Trophoblast cell (in vitro differentiated cells and primary cell): ENCODE data around the gene TNP1.

Source experiments
- DNase-seq, 2 donors: peaks; one replicate each; pipeline ENCODE4 v3.0.0-alpha.2; 2016
- H2AFZ ChIP-seq: 2 replicates; pipeline ENCODE4 v1.6.1; 2013; ENCODE audit warnings: low read length, moderate library complexity, mild to moderate bottlenecking; ENCODE audit not compliant: insufficient read depth, poor library complexity
- H2AK5ac ChIP-seq: 2 replicates; pipeline ENCODE4 v1.6.1; 2013; ENCODE audit warnings: mild to moderate bottlenecking, low read length
- H2BK120ac ChIP-seq: 2 replicates; pipeline ENCODE4 v1.6.1; 2013; ENCODE audit warnings: low read length, mild to moderate bottlenecking, moderate library complexity; ENCODE audit not compliant: insufficient read depth, poor library complexity
- H2BK12ac ChIP-seq: 2 replicates; pipeline ENCODE4 v1.6.1; 2013; ENCODE audit warnings: mild to moderate bottlenecking, low read length, moderate library complexity
- H2BK5ac ChIP-seq: 2 replicates; pipeline ENCODE4 v1.6.1; 2013; ENCODE audit warnings: low read length, low read depth, moderate library complexity, mild to moderate bottlenecking; ENCODE audit not compliant: poor library complexity
- H3K14ac ChIP-seq: 2 replicates; pipeline ENCODE4 v1.6.1; 2013; ENCODE audit warnings: mild to moderate bottlenecking, low read length
- H3K18ac ChIP-seq: 2 replicates; pipeline ENCODE4 v1.6.1; 2013; ENCODE audit warnings: mild to moderate bottlenecking, low read length
- H3K23ac ChIP-seq: 2 replicates; pipeline ENCODE4 v1.6.1; 2013; ENCODE audit warnings: low read length
- H3K27ac ChIP-seq: 2 replicates; pipeline ENCODE4 v1.5.1; 2013; ENCODE audit warnings: low read depth, mild to moderate bottlenecking, inconsistent platforms, low read length, moderate library complexity
- H3K27me3 ChIP-seq: 2 replicates; pipeline ENCODE4 v1.6.1; 2013; ENCODE audit warnings: inconsistent platforms, mild to moderate bottlenecking, low read length, moderate library complexity; ENCODE audit not compliant: insufficient read depth
- H3K36me3 ChIP-seq, 2 experiments: 1 replicate in 1 of 2; 2 replicates in 1 of 2; pipeline ENCODE4 v1.6.1; 2013; ENCODE audit warnings: low read length in 2 of 2, mild to moderate bottlenecking in 2 of 2, moderate library complexity in 1 of 2; ENCODE audit not compliant: insufficient read depth in 2 of 2, control insufficient read depth in 1 of 2
- H3K4ac ChIP-seq: 2 replicates; pipeline ENCODE4 v1.6.1; 2013; ENCODE audit warnings: low read depth, mild to moderate bottlenecking, low read length, moderate library complexity
- H3K4me1 ChIP-seq, 2 experiments: 1 replicate in 1 of 2; 2 replicates in 1 of 2; pipeline ENCODE4 v1.6.1; 2013; ENCODE audit warnings: low read length in 2 of 2, mild to moderate bottlenecking in 2 of 2, moderate library complexity in 1 of 2; ENCODE audit not compliant: insufficient read depth in 2 of 2, control insufficient read depth in 1 of 2
- H3K4me2 ChIP-seq: 2 replicates; pipeline ENCODE4 v1.6.1; 2013; ENCODE audit warnings: inconsistent platforms, mild to moderate bottlenecking, low read length, moderate library complexity
- H3K4me3 ChIP-seq: 2 replicates; pipeline ENCODE4 v1.5.1; 2013; ENCODE audit warnings: mild to moderate bottlenecking, low read depth, low read length, inconsistent platforms
- H3K79me1 ChIP-seq: one replicate; pipeline ENCODE4 v1.6.1; 2013; ENCODE audit warnings: low read length
- H3K79me2 ChIP-seq: 2 replicates; pipeline ENCODE4 v1.6.1; 2013; ENCODE audit warnings: low read length, mild to moderate bottlenecking; ENCODE audit not compliant: control insufficient read depth, insufficient read depth, poor library complexity
- H3K9ac ChIP-seq: 2 replicates; pipeline ENCODE4 v1.6.1; 2013; ENCODE audit warnings: mild to moderate bottlenecking, low read length
- H3K9me3 ChIP-seq: 2 replicates; pipeline ENCODE4 v1.6.1; 2013; ENCODE audit warnings: low read depth, mild to moderate bottlenecking, control low read depth, inconsistent platforms, low read length; ENCODE audit not compliant: insufficient read depth
- H4K12ac ChIP-seq: 2 replicates; pipeline ENCODE4 v1.6.1; 2013; ENCODE audit warnings: low read depth, mild to moderate bottlenecking, low read length, moderate library complexity
- H4K8ac ChIP-seq: 2 replicates; pipeline ENCODE4 v1.6.1; 2013; ENCODE audit warnings: low read depth, mild to moderate bottlenecking, low read length, moderate library complexity
- H4K91ac ChIP-seq: one replicate; pipeline ENCODE4 v1.6.1; 2013; ENCODE audit warnings: low read depth, mild to moderate bottlenecking, low read length, moderate library complexity
- WGBS: extraction: QIAGEN DNeasy Blood & Tissue Kit; methylation state at CpG from one replicate; pipeline ENCODE4 v1.1.7; 2013; ENCODE audit warnings: missing lambda C conversion rate; ENCODE audit not compliant: insufficient read length, insufficient coverage; ENCODE audit errors: extremely low coverage; 5-methylcytosine and 5-hydroxymethylcytosine counted together

The TNP1 gene

DNA sequence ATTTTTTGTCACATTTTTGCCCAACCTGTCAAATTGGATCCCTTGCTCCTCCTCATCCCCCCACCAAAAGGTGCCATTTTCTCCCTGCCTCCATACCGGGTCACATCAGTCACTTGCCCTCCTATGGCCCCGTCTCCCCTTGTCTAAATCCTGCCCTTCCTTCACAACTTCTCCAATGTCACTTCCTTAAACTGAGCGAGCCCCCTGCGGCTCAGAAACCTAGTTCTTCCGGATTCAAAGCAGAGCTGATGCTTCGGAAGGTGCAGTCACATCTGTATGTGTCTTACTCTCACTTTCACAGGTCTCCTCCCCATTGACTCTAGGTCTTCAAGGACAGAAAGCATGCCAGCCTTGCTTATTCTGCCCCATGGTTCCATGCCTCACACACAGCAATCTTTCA lies 22.1 kb downstream of the TNP1 start:
- Histone ChIP-seq H3K27me3 (no peaks in the 10 kb centered on the region), H3K4me1 (no peaks in the 10 kb centered on the region), H3K4me2 (no peak overlapping the region), H2BK120ac (no peak overlapping the region), H3K4me3 (no peak overlapping the region), H4K91ac (no peak overlapping the region), H2BK12ac (no peak overlapping the region), H3K23ac (no peak overlapping the region), H3K36me3 (no peaks in the 10 kb centered on the region), H3K9ac (no peak overlapping the region), H3K79me1 (no peaks in the 10 kb centered on the region), H3K14ac (no peak overlapping the region), H4K12ac (no peak overlapping the region), H4K8ac (no peak overlapping the region), H2BK5ac (no peak overlapping the region), H3K27ac (no peak overlapping the region), H2AFZ (no peak overlapping the region), H3K79me2 (no peaks in the 10 kb centered on the region), H3K9me3 (no peaks in the 10 kb centered on the region), H3K4ac (no peak overlapping the region), H3K18ac (no peak overlapping the region), H2AK5ac (no peak overlapping the region)
- whole genome bisulfite sequencing, result no CpG with 5 or more reads among the region's 6 CpGs
- no peak for DNase-seq

DNA sequence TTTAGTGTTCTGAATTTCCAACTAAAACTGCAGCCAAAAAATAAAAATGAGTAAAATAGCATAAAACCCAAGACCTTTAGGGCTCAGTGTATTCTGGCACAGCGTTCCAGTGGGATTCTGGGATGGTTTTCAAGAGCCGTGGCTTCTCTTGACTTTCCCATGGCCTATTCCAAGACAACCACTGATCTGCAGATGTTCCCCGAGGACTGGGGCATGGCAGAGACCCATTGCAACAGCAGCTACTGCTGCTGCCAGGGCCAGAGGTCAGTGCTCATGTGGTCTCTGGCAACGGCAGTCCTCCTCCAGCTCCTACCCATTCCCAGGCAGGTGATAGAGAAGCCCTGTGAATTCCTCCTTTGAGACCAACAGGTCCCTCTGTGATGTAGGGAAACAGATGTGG lies 26.8 kb downstream of the TNP1 start:
- DNase-seq, result no peak

DNA sequence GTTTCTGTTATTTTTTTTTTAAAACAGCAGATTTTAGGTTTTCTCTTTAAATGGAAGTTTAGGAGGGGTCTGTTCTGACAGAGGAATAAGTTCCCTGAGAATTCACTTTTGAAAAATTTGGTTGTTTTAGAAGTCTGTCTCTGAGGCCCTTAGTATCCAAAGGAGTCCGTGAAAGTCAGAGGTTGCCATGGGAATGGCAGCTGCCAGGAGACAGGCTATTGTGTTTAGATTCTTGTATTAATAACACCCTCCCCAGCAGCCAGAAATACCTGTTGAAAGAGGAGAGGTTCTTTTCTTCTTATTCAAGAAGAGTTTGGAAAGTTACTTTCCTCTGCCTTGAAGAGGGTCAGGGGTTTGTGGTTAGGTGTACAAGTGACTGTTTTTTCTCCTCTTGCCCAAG lies 29.5 kb downstream of the TNP1 start:
- Histone ChIP-seq H3K79me1 (no peaks in the 10 kb centered on the region), H3K79me2 (no peaks in the 10 kb centered on the region), H3K27me3 (no peaks in the 10 kb centered on the region), H3K4me1 (no peaks in the 10 kb centered on the region), H3K4me2 (no peak overlapping the region), H2BK120ac (no peak overlapping the region), H3K9ac (no peak overlapping the region), H3K23ac (no peak overlapping the region), H2AFZ (no peak overlapping the region), H2BK5ac (no peak overlapping the region), H3K9me3 (no peaks in the 10 kb centered on the region), H3K36me3 (no peaks in the 10 kb centered on the region), H3K4me3 (no peak overlapping the region), H3K4ac (no peak overlapping the region), H3K18ac (no peak overlapping the region), H4K91ac (no peak overlapping the region), H2BK12ac (no peak overlapping the region), H4K8ac (no peak overlapping the region), H3K27ac (no peak overlapping the region), H4K12ac (no peak overlapping the region), H2AK5ac (no peak overlapping the region), H3K14ac (no peak overlapping the region)
- WGBS, result no CpG with 5 or more reads among the region's 1 CpG
- DNase-seq, result no peak

More for the DNA sequence above, 26.8 kb downstream of the TNP1 start:
- no peaks in the 10 kb centered on the region for H3K9me3 ChIP-seq
- no peaks in the 10 kb centered on the region for H3K27me3 ChIP-seq
- no peak overlapping the region for H2BK5ac ChIP-seq
- H2AFZ ChIP-seq, result no peak overlapping the region
- no peak overlapping the region for H2BK12ac ChIP-seq
- no peak overlapping the region for H4K12ac ChIP-seq
- no peak overlapping the region for H3K9ac ChIP-seq
- H3K18ac ChIP-seq, result no peak overlapping the region
- H3K14ac ChIP-seq, result no peak overlapping the region
- H3K4ac ChIP-seq, result no peak overlapping the region
- H3K4me3 ChIP-seq, result no peak overlapping the region
- no peaks in the 10 kb centered on the region for H3K79me1 ChIP-seq
- no peak overlapping the region for H3K23ac ChIP-seq
- no peak overlapping the region for H4K8ac ChIP-seq
- no peaks in the 10 kb centered on the region for H3K79me2 ChIP-seq
- no peaks in the 10 kb centered on the region for H3K4me1 ChIP-seq
- H3K36me3 ChIP-seq, result no peaks in the 10 kb centered on the region
- H2BK120ac ChIP-seq, result no peak overlapping the region
- no peak overlapping the region for H4K91ac ChIP-seq
- no peak overlapping the region for H2AK5ac ChIP-seq
- WGBS, result no CpG with 5 or more reads among the region's 4 CpGs
- no peak overlapping the region for H3K4me2 ChIP-seq
- no peak overlapping the region for H3K27ac ChIP-seq

- Histone ChIP-seq H3K4ac (no peak overlapping the region), H2AFZ (no peak overlapping the region), H2AK5ac (no peak overlapping the region), H4K8ac (no peak overlapping the region), H2BK12ac (no peak overlapping the region), H3K79me1 (no peaks in the 10 kb centered on the region), H3K14ac (no peak overlapping the region), H3K4me1 (no peaks in the 10 kb centered on the region), H3K4me3 (no peak overlapping the region), H3K27me3 (no peaks in the 10 kb centered on the region), H3K36me3 (no peaks in the 10 kb centered on the region), H3K18ac (no peak overlapping the region), H3K4me2 (no peak overlapping the region), H4K12ac (no peak overlapping the region), H3K79me2 (no peaks in the 10 kb centered on the region), H3K9me3 (no peaks in the 10 kb centered on the region), H3K23ac (no peak overlapping the region), H4K91ac (no peak overlapping the region), H2BK120ac (no peak overlapping the region), H3K27ac (no peak overlapping the region), H2BK5ac (no peak overlapping the region), H3K9ac (no peak overlapping the region)
- no peak for DNase-seq
- WGBS, result no CpG with 5 or more reads among the region's 4 CpGs
Observed at GRCh38 chr2:216829533-216829932, 30.3 kb downstream of the TNP1 start.
